Glutamatergic neuron (in vitro differentiated cells): Measurements from ENCODE around the gene INAFM2. TPM values are rescaled to one million over a fixed set of nuclear protein-coding genes. Genes with fewer than 3 reads are reported as not detected.

Experiments used
- DNase-seq: peaks from one replicate; pipeline ENCODE4 v3.0.0; 2022
- H3K27ac Mint-ChIP-seq: one replicate; pipeline ENCODE4 v1.8.0; 2020; ENCODE audit warnings: mild to moderate bottlenecking, mixed read lengths, inconsistent platforms; ENCODE audit not compliant: unreplicated experiment
- H3K27me3 Mint-ChIP-seq: one replicate; pipeline ENCODE4 v1.8.0; 2020; ENCODE audit warnings: mild to moderate bottlenecking, moderate library complexity, mixed read lengths, inconsistent platforms; ENCODE audit not compliant: unreplicated experiment
- H3K36me3 Mint-ChIP-seq: one replicate; pipeline ENCODE4 v1.8.0; 2020; ENCODE audit warnings: mild to moderate bottlenecking, mixed read lengths, inconsistent platforms; ENCODE audit not compliant: unreplicated experiment
- H3K4me1 Mint-ChIP-seq: one replicate; pipeline ENCODE4 v1.8.0; 2020; ENCODE audit warnings: mild to moderate bottlenecking, low read depth, mixed read lengths, inconsistent platforms; ENCODE audit not compliant: unreplicated experiment
- H3K4me3 Mint-ChIP-seq: one replicate; pipeline ENCODE4 v1.8.0; 2020; ENCODE audit warnings: mild to moderate bottlenecking, mixed read lengths, inconsistent platforms; ENCODE audit not compliant: unreplicated experiment
- H3K9me3 Mint-ChIP-seq: one replicate; pipeline ENCODE4 v1.8.0; 2020; ENCODE audit warnings: mild to moderate bottlenecking, moderate library complexity, mixed read lengths, inconsistent platforms; ENCODE audit not compliant: unreplicated experiment
- total RNA-seq: library from RNA; stranded (reverse); fragmentation: NEBNext Ultra II Directional; extraction: Animal tissue kit (Norgen Biotek cat#: 25700); gene quantifications from one replicate; pipeline ENCODE4 v1.2.1, GENCODE V29; 2021; ENCODE audit not compliant: unreplicated experiment
- TF ChIP-seq, protein P1 (sequence below): fragments of 200-600 bp; sonication (generic); IDR thresholded peaks from one replicate; pipeline ENCODE4 v1.5.0; 2021; ENCODE audit not compliant: partially characterized antibody, unreplicated experiment

Gene INAFM2
- total RNA-seq, 1 donor from 2014 or later: 15.9 TPM

DNA sequence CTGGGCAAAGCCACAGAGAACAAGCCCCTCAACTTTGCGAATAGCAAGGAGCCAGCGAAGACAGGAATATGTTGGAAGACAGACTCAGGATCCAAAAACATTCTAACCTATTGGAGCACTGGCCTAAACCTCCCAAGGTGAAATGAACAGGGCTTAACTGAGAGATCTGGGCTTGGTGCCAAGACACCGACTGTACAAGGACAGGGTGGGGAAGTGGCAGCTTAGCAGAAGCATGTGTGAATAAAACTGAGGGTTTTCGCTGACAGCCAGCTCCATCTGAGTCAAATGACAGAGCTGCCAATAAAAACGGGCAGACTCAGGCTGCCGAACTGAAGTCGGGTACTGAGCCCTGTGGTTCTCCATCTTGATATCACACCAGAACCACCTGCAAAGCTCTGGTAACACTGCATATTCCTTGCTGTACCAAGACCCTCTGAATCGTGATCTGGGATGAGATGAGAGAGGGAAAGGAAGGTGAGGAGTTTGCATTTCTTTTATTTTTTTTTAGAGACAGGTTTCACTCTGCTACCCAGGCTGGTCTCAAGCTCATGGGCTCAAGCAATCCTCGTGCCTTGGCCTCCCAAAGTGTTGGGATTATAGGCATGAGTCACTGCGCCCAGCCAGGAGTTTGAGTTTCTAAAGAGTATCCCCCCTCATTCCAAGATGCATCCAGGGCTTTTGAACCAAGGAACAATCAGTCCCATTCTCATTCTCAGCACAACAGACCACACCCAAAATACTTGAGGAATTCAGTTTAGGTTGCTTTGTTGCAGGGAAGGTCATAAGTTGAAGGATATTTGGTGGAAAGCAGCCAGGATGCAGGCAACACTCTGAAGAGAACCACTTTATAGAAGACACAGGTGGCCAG lies 9.7 kb upstream of the INAFM2 start:
- H3K36me3 Mint-ChIP-seq: no peaks in the 10 kb centered on the region
- peaks cover 1% of the 10 kb centered on the region for H3K9me3 Mint-ChIP-seq
- H3K4me3 Mint-ChIP-seq: no peak overlapping the region
- TF ChIP-seq, protein P1, sequence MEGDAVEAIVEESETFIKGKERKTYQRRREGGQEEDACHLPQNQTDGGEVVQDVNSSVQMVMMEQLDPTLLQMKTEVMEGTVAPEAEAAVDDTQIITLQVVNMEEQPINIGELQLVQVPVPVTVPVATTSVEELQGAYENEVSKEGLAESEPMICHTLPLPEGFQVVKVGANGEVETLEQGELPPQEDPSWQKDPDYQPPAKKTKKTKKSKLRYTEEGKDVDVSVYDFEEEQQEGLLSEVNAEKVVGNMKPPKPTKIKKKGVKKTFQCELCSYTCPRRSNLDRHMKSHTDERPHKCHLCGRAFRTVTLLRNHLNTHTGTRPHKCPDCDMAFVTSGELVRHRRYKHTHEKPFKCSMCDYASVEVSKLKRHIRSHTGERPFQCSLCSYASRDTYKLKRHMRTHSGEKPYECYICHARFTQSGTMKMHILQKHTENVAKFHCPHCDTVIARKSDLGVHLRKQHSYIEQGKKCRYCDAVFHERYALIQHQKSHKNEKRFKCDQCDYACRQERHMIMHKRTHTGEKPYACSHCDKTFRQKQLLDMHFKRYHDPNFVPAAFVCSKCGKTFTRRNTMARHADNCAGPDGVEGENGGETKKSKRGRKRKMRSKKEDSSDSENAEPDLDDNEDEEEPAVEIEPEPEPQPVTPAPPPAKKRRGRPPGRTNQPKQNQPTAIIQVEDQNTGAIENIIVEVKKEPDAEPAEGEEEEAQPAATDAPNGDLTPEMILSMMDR: no peak
- no peak overlapping the region for H3K27ac Mint-ChIP-seq
- no peak for DNase-seq
- peaks cover 3% of the 10 kb centered on the region for H3K27me3 Mint-ChIP-seq
- peaks cover 3% of the 10 kb centered on the region for H3K4me1 Mint-ChIP-seq

DNA sequence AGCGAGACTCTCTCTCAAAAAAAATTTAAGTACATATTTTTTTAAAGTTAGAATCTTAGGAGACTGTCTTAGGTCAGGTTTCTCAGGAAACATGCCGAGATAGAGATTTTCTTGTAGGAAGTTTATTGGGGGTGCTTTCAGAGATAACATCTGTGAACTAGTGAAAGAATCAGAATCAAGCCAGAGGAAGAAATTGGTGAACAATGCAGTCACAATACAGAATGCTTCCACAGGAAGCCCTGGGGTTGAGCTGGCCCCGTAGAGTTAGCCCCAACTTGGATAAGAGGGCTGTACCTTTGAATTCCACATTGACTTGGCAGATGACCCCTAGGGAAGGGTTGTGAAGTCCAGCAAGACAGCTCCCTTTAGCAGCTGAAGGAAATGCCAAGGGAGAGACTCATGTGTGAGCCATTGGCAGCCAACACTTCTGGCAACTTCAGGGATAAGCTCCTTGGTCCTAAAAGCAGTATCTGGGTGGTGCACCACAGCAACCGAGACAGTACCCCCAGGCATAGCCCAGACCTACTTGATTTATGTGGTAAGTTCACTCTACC lies 8.7 kb upstream of the INAFM2 start:
- Mint-ChIP-seq H3K9me3 (peaks cover 1% of the 10 kb centered on the region), H3K27ac (no peak overlapping the region), H3K27me3 (no peaks in the 10 kb centered on the region), H3K4me1 (peaks cover 3% of the 10 kb centered on the region), H3K4me3 (no peak overlapping the region), H3K36me3 (no peaks in the 10 kb centered on the region)
- no peak for DNase-seq
- TF ChIP-seq, protein P1: no peak

DNA sequence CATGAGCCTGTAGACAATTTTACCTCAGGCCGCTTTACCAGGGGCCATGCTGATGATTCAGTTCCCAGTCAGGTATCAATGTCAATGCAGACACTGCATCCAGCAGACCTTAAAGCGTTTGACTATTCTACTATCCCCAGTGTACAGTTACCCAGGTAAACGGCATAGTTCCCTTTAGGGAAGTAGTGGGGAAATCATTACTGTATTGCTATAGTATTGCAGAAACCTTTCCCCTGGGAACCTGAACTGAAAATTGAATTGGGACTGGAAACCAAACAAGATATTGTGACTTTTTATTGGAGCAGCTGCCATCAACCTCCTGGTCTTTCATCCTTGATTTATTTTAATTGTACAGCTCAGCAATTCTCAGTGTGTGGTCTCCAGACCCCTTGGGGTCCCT lies 6.6 kb upstream of the INAFM2 start:
- TF ChIP-seq, protein P1: no peak
- peaks cover 4% of the 10 kb centered on the region for H3K27me3 Mint-ChIP-seq

DNA sequence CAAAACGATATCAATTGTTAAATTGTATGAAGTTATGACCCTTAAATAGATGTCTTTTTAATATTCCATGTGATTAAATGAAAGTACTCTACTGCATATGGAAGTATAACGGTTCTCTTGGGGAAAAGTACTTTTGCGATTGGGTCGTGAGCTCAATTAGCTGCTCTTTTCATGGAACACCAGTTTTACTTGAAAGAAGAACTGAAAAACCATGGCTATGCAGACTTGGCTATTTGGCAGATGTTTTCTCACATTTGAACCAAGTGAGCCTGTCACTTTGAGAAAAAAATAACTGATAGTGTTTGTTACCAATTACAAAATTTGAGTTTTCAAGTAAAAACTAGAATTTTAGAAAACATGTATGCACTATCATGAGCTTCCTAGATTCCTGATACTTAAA lies 5.9 kb upstream of the INAFM2 start:
- peaks cover 4% of the 10 kb centered on the region for H3K9me3 Mint-ChIP-seq
- no peaks in the 10 kb centered on the region for H3K36me3 Mint-ChIP-seq
- DNase-seq: no peak
- H3K4me3 Mint-ChIP-seq: no peak overlapping the region
- H3K27ac Mint-ChIP-seq: no peak overlapping the region
- TF ChIP-seq, protein P1: no peak
- peaks cover 9% of the 10 kb centered on the region for H3K4me1 Mint-ChIP-seq
- peaks cover 4% of the 10 kb centered on the region for H3K27me3 Mint-ChIP-seq

More for the DNA sequence above, 6.6 kb upstream of the INAFM2 start:
- H3K36me3 Mint-ChIP-seq: no peaks in the 10 kb centered on the region
- H3K9me3 Mint-ChIP-seq: peaks cover 4% of the 10 kb centered on the region
- no peak overlapping the region for H3K27ac Mint-ChIP-seq
- H3K4me1 Mint-ChIP-seq: peaks cover 8% of the 10 kb centered on the region
- no peak overlapping the region for H3K4me3 Mint-ChIP-seq
- no peak for DNase-seq

DNA sequence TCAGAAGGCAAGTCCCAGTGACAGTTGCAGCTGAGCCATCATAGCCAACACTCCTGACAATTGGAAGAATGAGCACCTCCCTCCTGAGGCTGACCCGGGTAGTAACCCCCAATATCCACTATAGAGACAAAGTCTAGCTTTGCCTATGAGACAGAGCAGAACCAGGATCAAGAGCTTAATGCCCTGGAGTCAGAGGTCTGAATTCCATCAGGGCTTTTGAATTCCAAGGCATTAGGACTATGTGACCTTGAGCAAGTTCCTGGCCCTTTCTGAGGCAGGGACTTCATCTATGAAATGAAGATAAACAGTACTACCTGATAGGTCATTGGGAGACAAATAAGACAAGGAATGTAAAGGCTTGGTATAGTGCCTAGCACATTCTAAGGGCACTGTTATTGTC lies 3.1 kb upstream of the INAFM2 start:
- Mint-ChIP-seq H3K9me3 (peaks cover 7% of the 10 kb centered on the region), H3K4me1 (peaks cover 14% of the 10 kb centered on the region), H3K36me3 (no peaks in the 10 kb centered on the region), H3K27me3 (peaks cover 6% of the 10 kb centered on the region), H3K27ac (no peak overlapping the region), H3K4me3 (no peak overlapping the region)
- TF ChIP-seq, protein P1: no peak
- DNase-seq: no peak
